CD4-positive, alpha-beta T cell treated with Interleukin-21 for 1 hour (primary cell): ENCODE measurements around the gene TMOD1.

Source experiments
- DNase-seq: peaks from one replicate; pipeline ENCODE4 v3.0.0-alpha.2; 2020

TMOD1 gene

DNA sequence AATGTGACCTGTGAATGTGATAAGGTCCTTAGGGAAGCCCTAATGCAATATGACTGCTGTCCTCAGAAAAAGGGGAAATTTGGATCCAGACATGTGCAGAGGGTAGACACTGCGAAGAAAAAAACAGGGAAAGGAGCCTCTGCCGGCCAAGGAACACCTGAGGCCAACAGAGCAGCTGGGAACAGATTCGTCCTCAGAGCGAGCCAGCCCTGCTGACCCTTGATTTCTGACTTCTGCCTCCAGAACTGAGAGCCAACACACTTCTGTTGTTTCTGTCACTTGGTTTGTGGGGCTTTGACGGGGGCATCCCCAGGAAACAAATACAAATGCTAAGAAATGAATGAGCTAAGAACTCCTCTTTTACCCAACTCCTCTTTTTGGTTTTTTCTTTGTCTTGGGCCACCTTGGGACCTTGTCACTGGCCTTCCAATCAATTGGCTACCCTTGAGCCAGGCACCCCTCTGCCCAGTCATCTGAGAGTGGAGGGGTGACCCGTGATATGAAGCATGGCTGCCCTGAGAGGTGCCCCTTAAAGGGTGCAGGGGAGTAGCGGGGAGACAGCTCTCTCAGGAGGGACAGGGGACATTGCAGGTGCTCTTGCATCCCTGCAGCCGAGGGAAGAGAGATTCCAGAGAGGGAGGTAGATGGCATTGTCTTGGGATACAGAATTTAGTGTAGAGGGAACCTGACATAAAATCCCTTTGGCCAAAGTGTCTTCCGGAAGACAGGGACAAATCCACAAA lies 16.9 kb downstream of the TMOD1 start:
- DNase-seq: no peak

GRCh38 chr9:97518909-97519307 lies 17.4 kb downstream of the TMOD1 start:
- no peak for DNase-seq

- no peak for DNase-seq
Measured at GRCh38 chr9:97519441-97519970, 18.0 kb downstream of the TMOD1 start.

DNA sequence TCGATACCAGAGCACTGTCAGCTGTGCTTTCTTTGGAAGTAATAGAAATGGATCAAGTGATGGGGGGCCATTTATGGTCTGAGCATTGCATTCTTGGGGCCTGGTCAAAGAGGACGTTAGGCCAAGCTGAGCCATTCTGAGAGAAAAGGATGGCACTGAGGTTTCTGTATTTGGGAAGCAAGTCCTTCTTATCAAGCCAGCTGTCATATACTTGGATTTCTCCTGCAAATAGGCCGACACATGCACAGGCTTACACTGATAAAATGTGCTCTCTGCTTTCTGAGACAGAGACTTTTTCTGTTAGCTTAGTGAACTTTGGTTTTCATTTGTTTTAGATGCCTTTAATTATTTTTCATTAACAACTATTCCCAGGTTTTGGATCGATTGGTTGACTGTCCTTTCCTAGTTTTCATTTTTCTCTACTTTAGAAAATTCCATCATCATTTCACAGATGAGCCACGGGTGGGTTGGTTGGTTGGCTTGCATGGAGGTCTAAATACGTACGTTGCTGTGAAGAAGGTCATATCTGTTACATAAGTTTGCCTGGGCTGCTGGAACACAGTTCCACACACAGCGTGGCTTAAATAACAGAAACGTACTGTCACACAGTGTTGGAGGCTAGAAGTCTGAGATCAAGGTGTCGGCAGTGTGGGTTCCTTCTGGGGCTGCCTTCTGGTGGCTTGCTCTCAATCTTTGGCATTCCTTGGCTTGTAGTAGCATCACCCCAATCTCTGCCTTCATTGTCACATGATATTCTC lies 20.3 kb downstream of the TMOD1 start:
- no peak for DNase-seq

DNA sequence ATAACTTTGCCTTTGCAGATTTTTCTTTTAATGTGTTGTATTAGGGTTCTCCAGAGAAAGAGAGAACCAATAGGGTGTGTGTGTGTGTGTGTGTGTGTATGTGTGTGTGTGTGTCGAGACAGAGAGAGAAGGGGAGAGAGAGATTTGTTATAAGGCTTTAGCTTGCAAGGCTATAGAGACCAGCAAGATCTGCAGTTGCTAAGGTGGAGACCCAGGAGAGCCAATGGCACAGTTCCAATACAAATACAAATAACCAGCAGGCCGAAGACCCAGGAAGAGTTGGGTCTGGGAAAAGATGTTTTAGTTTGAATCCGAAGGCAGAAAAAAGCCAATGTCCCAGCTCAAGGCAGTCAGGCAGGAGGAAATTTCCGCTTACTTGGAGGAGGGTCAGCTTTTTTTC lies 23.0 kb downstream of the TMOD1 start:
- no peak for DNase-seq

DNA sequence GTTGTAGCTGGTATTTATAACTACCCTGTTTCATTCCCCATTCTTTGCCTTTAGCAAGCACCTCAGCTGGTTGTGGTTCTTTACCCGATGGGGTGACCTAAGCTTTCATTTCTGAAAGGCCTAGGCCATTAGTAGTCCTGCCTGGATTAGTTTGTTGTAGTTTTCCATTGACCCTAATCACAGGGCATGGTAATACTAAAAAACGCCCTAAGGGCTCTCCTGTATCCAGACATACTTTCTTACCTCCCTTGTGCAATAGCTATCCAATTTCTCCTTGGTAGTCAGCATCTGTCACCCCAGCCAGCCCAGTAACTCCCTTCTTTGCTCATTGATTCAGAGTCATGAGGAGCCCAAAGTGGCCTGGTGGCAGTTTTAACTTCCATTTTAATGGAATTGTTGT lies 24.0 kb downstream of the TMOD1 start:
- no peak for DNase-seq

DNA sequence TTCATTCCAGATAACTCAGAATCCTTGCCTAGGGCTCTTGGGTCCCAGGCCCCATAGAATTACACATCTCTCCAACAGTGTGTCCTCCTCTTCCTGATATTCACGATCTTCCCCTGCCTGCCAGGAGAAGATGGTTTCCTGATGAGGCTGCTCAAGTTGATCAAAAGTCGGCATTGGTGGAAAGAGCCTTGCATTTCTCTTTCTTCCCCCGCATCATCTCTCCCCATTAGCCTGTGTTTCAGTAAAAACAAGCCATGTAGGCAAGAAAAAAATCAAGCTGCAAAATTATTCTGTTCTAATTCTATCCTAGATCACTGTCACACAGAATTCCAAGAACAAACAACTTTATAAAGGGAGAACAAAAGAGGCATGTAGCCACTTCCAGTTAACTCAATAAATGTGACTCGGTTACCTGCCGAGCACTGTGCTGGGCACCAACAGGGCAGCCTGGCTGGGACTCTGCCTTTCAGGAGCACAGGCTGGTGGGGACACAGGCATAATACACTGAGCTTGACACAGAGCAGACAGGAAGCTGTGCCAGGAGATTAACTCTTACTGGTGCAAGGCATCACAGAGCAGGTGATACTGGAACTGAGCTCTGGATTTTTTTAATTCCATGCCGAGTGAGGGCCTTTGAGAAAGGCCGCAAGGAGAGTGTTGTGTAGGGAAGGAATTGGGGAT lies 25.6 kb downstream of the TMOD1 start:
- no peak for DNase-seq

DNA sequence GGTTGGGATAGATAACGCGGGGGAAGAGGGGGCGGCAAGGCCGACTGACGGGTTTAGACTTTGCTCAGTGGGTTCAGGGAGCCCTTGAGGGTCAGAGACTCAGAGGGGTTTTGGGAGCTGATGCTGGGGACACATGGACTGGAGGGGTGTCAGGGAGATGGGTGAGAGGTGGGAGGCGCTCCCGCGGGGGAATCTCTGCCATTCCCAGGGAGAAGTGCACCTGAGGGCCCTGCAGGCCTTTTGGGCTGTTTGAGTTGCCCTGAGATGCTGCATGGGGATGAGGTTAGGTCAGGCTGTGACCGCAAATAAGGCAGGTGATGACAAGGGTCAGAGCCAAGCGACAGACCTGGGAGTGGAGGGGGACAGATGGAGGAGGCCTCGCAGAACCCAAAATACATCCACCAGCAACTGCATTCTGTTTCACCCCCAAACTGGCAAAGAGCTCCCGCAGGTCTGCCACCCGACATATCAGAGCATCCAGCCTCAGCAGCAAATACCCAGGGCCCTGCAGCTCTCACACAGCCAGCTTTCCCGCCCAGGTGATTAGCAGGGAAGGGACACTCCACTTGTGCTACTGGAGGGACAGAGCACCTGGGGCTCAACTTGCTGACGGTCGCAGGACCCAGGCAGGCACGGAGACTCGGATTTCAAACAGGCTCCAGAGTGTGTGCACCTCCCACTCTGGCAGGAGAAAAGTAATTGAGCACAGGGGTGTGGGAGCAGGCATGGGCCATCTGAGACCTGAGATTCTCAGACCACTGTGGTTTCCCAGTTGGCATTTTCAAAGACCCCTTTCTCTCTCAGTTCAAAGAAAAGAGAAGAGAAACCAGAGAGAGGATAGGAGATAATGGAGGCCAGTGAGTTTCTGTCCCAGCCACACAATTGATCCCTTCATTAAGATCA lies 26.4 kb downstream of the TMOD1 start:
- no peak for DNase-seq

DNA sequence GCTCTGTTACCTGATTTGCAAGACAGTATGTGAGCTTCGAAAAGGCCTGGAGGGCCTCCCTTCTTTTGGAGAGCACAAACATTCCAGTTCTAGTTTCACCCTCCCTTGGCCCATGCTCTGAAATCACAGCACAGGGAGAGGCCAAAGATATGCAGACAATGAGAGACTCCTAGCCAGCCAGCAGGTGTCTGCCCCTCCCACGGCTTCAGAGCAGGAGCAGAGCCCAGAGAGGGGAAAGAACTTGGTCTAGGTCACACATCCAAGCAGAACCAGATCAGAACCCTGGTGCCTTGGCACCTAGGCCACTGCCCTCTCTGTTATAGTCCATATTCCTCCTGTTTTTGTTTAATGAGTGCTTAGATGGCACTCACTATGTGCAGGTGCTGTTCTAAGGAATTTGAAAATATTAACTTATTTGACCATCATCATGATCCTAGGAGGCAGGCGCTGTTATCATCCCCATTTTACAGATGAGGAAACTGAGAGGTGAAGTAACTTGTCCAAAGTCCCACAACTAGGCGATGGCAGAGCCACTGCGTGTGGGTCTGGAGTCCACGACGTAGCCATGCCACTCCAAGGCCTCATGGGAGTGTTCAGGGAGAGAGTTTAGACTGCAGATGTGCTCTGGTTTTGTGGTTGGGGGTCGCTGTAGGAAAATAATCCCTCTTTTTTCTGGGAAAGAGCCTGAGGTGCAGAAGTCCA lies 27.2 kb downstream of the TMOD1 start:
- DNase-seq: no peak

DNA sequence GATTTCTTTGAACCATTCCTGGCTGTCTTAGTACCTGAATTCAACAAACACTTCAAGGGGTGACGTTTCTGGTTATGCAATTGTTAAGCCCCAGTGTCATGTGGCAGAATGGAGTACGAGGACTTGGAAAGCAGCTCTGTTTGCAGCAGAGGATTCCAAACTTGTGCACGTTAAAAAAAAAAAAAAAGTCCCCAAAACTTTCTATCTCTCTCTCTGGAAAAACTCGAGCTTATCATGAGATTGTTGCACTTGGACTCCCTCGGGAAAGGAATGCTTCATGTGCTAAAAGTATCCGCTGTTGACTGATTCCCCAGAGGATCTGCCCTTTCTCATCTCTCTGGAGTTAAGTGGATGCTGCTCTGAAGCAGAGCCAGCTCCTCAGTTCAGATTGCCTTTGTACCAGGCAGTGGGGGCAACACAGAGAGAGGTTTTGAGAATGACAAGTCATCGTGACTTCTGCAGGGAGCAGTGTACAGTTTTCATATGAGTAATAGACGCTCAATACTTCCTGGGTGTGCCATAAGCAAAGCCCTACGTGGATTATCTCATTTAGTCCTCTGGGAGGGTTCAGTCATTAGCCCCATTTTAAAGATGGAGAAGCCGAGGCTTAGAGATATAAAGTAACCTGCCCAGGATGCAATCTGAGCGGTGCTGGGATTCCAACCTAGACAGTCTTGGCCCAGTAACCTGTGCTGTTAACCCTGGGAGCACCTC lies 28.1 kb downstream of the TMOD1 start:
- DNase-seq: no peak

DNA sequence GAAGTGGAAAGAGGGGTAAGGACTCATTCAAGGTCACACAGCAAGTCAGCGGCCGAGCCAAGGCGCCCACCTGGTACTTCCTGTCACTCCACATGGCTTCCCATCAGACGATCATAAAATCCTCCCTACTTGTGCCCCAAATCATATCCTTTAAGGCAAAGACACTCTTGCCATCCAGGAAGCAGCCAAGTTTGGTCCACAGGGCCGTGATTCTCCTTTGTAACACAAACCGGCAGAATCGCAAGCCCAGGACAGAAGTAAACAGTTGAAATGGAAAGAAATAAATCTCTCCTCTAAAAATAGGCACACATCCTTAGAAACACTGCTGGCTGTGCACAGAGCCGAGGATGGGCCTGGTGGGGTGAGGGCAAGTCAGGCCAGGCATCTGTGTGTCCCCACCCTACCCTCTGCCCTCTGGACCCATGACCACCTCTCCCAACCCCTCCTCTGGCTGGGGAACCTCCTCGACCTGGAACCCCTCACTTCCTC lies 30.5 kb downstream of the TMOD1 start:
- DNase-seq: no peak

- no peak for DNase-seq
Measured at GRCh38 chr9:97534185-97534584, 32.7 kb downstream of the TMOD1 start.

DNA sequence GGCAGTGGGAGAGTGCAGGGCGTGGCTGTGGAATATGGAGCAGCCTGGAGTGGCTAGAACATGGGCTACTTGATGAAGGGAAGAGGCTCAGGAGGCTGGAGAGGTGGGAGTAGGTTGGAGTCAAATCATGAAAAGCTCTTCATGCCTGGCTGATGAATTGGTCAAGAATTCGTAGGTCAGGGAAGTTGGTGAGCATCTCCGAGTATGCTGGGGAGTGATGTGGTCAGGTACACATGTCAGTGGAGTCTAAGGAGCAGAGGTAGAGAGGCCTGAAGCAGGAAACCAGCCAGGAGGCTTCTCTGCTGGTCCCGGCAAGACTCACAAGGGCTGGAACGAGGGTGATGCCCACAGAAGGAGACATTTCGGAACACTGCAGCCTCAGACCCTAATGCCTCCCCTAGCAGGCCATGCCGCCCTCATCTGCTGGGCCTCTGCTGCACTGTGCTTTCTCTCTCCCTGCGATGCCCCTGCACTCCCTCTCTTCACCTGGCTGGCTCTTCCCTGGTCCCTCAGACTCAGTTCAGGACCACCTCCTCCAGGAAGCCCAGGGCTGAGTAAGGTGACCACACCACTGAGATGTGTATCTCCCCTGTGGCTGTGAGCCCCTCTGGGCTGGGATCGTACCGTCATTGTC lies 33.6 kb downstream of the TMOD1 start:
- DNase-seq: no peak

DNA sequence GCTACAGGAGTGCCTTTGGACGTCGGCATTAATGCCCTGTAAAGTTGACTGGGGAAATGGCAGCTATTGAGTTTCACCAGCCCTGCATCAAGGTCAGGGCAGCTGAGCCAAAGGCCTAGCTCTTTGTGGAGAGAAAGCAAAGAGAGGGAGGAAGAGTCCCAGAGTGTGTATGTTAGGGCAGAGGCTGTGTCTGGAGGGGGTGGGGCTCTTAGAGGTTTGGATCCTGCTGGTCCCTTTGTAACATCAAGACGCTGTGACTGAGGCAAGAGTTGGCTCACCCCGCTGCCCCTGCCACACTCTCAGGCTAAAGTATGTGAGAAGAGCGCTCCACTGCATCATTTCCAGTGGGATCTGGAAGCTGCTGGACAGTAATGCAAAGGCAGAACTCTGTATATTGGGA lies 34.3 kb downstream of the TMOD1 start:
- no peak for DNase-seq

DNA sequence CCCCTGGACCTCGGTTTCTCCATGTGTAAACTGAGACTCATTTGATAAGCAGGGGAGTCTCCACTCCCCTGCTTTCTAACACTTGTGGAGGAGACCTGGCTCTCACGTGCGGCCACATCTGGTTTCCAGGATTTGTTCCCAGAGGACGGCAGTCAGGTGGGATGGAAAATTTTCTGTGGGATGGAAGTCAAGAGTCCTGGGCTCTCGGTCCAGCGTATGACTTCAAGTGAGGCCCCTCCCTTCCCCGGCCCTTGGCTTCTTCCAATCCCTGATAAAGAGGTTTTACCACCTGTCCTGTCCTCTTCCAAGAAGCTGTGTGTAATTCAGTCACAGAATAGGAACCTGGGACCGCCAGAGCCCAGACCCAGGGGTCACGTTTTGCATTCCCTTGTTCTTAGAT lies 35.0 kb downstream of the TMOD1 start:
- DNase-seq: no peak

DNA sequence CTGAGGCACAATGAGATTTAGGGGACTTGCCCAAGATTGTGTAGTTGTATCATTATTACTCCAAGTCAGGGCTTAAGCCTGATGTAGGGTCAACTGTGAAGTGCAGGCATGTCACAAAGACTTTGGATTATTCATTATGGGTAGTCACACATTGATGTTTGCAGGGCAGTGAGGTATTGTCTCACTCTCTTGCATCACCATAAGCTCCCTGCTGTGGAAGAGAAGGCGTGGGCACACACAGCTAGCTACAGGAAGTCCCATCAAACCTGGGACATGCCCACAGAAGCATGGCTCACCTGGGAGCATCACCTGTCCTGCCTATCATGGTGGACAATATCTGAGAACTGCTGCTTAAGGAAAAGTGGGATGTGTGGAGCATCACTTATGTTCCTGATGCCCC lies 42.1 kb downstream of the TMOD1 start:
- no peak for DNase-seq

- no peak for DNase-seq
Measured at GRCh38 chr9:97545486-97545885, 44.0 kb downstream of the TMOD1 start.

- no peak for DNase-seq
Measured at GRCh38 chr9:97547098-97547829, 45.8 kb downstream of the TMOD1 start.

GRCh38 chr9:97548379-97548778 lies 46.9 kb downstream of the TMOD1 start:
- no peak for DNase-seq
